A549 (cell line): ENCODE results near the gene WDCP.

Experiments used
- CBX2 ChIP-seq: fragments of 200-600 bp; sonication (generic); IDR thresholded peaks from 2 replicates; pipeline ENCODE4 v1.6.1; 2016; ENCODE audit warnings: low read depth, mild to moderate bottlenecking, borderline replicate concordance
- CHD4 ChIP-seq: fragments of 200-600 bp; sonication (generic); IDR thresholded peaks from 2 replicates; pipeline ENCODE4 v1.6.1; 2016; ENCODE audit warnings: antibody characterized with exemption, mild to moderate bottlenecking, borderline replicate concordance
- CTCF ChIP-seq: fragments of >200 bp; sonication (Bioruptor Twin); formaldehyde crosslinking; IDR thresholded peaks from 3 replicates; pipeline ENCODE4 v1.5.1; 2016
- E2F6 ChIP-seq: IDR thresholded peaks from 2 replicates; pipeline ENCODE4 v1.6.1; 2012; ENCODE audit warnings: low read depth, borderline replicate concordance
- FOXS1 ChIP-seq: fragments of 250-450 bp; sonication (Bioruptor Pico); IDR thresholded peaks from 2 replicates; pipeline ENCODE4 v1.5.0; 2020; ENCODE audit warnings: mild to moderate bottlenecking, moderate library complexity
- POLR2A ChIP-seq: IDR thresholded peaks from 2 replicates; pipeline ENCODE4 v1.6.1; 2012; ENCODE audit warnings: mild to moderate bottlenecking, low read length
- RARB ChIP-seq: fragments of 250-450 bp; sonication (Bioruptor Pico); IDR thresholded peaks from 2 replicates; pipeline ENCODE4 v1.8.0; 2021; ENCODE audit warnings: mild to moderate bottlenecking, moderate library complexity
- TF ChIP-seq, protein P1 (sequence below): fragments of 200-600 bp; sonication (generic); IDR thresholded peaks from 2 replicates; pipeline ENCODE4 v1.6.1; 2016; ENCODE audit warnings: antibody characterized with exemption, mild to moderate bottlenecking, moderate library complexity

DNA sequence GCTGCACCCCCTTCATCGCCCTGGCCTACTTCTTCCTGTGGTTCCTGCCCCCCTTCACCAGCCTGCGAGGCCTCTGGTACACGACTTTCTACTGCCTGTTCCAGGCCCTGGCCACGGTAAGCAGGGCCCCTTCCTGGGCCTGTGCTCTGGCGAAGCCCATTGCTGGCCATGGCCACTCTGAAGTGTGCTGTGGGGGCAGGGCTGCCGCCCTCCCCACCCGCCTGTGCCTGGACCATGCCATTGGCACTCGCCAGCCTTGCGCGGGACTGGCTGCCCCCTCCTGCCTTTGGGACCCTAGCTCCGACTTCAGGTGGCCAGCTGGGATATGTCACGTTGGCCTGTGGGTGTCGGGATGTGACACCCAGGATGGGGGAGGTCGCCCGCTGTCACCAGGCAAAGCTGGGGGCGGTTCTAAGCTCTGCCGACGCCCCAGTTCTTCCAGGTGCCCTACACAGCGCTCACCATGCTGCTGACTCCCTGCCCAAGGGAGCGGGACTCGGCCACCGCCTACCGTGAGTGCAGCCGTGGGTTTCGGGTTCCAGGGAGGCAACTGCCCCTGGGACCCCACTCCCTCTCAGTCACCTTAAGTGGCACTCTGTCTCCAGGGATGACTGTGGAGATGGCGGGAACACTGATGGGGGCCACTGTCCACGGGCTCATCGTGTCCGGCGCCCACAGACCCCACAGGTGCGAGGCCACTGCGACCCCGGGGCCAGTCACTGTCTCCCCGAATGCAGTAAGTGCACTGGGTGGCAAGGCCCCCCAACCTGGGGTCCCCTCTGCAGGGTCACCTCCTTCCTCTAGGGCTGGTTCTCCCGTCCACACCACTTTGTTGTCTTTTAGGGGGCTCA, 30.1 kb downstream of the WDCP start:
- TF ChIP-seq FOXS1 (CRISPR knock-in tag) (no peak), CBX2 (no peak), CHD4 (no peak), CTCF (no peak), E2F6 (no peak), POLR2A (no peak), RARB (no peak)
- TF ChIP-seq, protein P1, sequence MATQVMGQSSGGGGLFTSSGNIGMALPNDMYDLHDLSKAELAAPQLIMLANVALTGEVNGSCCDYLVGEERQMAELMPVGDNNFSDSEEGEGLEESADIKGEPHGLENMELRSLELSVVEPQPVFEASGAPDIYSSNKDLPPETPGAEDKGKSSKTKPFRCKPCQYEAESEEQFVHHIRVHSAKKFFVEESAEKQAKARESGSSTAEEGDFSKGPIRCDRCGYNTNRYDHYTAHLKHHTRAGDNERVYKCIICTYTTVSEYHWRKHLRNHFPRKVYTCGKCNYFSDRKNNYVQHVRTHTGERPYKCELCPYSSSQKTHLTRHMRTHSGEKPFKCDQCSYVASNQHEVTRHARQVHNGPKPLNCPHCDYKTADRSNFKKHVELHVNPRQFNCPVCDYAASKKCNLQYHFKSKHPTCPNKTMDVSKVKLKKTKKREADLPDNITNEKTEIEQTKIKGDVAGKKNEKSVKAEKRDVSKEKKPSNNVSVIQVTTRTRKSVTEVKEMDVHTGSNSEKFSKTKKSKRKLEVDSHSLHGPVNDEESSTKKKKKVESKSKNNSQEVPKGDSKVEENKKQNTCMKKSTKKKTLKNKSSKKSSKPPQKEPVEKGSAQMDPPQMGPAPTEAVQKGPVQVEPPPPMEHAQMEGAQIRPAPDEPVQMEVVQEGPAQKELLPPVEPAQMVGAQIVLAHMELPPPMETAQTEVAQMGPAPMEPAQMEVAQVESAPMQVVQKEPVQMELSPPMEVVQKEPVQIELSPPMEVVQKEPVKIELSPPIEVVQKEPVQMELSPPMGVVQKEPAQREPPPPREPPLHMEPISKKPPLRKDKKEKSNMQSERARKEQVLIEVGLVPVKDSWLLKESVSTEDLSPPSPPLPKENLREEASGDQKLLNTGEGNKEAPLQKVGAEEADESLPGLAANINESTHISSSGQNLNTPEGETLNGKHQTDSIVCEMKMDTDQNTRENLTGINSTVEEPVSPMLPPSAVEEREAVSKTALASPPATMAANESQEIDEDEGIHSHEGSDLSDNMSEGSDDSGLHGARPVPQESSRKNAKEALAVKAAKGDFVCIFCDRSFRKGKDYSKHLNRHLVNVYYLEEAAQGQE = no peak
